ENCODE data around the gene EML1.

DNA sequence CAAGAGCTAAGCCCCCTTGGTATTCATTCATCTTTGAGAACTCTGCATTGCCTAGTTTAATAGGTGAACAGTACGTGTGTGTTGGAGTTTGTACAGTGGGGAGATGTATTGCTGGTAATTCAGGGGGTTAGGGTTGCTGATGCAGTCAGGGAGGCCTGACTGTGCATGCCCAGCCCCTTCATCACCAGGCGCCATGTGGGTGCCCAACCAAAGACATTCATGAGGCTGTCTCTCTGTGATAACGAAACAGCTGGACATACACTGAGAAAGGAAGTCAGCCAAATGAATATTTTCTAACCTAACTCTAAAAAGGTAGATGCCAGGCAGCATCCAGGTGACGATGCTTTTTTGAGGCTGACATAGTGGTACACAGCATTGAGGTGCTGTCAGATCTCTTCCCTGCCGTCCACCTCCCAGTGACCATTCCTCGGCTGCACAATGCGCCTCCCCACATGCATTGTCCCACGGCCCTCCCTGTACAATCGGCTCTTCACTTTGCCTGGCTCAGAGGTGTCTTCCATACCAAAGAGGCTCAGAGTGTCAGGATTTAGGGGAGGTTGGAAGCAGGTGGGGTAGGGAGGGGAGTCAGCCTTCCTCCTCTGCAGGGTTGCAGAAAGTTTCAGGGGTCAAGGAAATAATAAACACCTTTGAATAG, 19.0 kb downstream of the EML1 start:
- TF ChIP-seq, protein P1, sequence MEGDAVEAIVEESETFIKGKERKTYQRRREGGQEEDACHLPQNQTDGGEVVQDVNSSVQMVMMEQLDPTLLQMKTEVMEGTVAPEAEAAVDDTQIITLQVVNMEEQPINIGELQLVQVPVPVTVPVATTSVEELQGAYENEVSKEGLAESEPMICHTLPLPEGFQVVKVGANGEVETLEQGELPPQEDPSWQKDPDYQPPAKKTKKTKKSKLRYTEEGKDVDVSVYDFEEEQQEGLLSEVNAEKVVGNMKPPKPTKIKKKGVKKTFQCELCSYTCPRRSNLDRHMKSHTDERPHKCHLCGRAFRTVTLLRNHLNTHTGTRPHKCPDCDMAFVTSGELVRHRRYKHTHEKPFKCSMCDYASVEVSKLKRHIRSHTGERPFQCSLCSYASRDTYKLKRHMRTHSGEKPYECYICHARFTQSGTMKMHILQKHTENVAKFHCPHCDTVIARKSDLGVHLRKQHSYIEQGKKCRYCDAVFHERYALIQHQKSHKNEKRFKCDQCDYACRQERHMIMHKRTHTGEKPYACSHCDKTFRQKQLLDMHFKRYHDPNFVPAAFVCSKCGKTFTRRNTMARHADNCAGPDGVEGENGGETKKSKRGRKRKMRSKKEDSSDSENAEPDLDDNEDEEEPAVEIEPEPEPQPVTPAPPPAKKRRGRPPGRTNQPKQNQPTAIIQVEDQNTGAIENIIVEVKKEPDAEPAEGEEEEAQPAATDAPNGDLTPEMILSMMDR (IDR thresholded peaks at IDR 0.05), result no peak
- no peak for TF ChIP-seq POLR2A (IDR thresholded peaks at IDR 0.05)

Measured in body of pancreas (tissue), 4 donors.